ENCODE results near the gene ENTR1.
"Not testable (repeated sequence)": the region's sequence is repeated elsewhere in the genome, so short reads cannot be mapped to it uniquely, and the experiment has no call there.

Gene ENTR1

DNA sequence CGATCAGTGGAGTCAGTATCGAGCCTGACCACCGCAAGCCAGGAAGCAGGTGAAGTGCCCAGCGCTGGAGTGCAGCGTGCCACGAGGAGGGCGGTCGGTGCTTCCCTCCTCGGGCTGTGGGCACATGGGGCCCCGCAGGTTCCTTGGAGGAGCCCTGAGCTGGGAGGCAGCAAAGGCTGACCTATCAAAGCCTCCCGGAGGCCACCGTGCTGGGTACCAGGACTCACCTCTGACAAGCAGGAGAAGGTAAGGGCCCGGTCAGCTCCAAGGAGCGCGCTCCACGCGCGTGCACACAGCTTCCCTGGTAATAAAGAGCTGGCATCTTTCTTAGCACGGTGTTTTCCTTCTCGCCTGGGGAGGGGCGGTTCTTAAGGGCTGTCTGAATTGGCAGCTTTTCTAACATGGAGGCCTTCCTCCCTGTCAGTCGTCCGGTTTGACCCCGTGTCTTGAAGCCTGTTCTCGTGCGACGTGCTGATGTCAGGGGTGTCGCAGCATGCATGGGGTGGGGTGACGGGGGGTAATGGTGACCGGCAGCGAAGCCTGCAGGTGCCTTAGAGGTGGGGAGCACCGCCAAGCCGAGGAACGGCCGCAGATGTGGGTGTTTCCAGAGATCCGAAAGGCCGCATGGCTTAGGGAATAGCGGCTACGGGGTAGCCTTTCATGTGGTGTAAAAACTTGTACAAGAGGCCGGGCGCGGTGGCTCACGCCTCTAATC is 13.2 kb upstream of the ENTR1 start:
- in situ Hi-C loops (cut with MboI; ENCODE audit: low sequenced_read_pairs), result no loop called here

DNA sequence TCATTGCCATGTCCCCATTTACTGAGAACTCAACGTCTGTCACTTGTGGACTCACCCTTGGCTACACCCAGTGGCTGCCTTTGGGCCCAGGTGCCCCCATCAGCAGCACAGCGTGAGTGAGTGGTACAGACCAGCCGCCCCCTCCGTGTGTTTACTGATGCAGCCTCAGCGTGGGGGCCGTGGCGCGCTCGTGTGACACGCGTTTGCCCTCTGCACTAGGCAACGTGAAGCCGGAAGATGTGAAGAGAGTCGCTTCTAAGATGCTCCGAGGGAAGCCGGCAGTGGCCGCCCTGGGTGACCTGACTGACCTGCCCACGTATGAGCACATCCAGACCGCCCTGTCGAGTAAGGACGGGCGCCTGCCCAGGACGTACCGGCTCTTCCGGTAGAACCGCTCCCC is 12.5 kb upstream of the ENTR1 start:
- in situ Hi-C loops (cut with MboI; ENCODE audit: low sequenced_read_pairs), result no loop called here

DNA sequence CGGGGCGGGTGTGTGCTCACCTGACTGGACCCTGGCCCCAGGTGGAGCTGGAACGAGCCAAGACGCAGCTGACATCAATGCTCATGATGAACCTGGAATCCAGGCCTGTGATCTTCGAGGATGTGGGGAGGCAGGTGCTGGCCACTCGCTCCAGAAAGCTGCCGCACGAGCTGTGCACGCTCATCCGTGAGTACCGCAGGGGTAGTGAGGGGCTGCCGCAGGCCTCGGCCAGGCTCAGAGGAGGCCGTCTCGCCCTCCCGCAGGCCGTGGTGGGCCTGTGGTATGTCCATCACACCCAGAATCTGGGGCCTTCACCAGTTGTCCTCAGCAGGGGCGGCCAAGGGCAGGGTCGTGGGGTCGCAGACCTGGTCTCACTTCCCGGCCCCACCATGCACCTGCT is 11.4 kb upstream of the ENTR1 start:
- in situ Hi-C loops (cut with MboI; ENCODE audit: low sequenced_read_pairs), result no loop called here

DNA sequence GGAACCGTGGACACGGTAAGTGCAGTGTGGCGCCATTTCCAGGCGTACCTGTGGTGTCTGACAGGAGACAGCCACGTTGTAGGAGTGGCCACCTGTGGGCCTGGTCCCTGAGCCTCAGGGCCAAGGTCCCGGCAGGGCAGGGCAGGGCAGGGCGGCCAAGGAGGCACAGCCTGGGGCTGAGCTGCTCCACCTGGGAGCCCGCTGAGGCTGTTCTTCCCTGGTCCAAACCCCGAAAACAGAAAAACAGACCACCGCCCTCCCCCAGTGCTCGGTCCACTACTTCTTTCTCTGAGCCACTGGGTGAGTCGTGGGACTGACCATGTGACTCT is 8.6 kb upstream of the ENTR1 start:
- in situ Hi-C loops (cut with MboI; ENCODE audit: low sequenced_read_pairs), result no loop called here

DNA sequence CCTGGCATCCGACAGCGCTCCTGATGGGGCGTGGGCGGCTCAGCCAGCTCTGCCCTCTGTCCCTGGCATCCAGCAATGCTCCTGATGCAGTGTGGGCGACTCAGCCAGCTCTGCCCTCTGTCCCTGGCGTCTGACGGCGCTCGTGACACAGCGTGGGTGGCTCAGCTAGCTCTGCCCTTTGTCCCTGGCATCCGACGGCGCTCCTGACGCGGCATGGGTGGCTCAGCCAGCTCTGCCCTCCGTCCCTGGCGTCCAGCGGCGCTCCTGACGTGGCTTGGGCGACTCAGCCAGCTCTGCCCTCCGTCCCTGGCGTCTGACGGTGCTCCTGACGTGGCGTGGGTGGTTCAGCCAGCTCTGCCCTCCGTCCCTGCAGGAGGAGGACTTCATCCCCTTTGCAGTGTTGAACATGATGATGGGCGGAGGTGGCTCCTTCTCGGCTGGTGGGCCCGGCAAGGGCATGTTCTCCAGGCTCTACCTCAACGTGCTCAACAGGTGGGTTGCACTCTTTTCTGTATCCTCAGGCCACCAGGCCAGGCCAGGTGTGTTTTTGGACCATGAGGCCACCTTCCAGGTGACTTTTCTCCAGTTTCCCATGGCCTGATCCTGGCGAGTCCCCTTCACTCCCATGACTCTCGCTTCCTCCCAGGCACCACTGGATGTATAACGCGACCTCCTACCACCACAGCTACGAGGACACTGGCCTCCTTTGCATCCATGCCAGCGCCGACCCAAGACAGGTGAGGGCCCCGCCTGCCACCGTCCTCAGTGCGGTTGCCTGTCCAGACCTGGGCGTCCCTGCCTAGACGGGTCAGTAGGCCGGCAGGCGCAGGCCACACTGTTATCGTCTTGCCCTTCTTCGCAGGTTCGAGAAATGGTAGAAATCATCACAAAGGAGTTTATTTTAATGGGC is 8.0 kb upstream of the ENTR1 start:
- in situ Hi-C loops (cut with MboI; ENCODE audit: low sequenced_read_pairs), result no loop called here

DNA sequence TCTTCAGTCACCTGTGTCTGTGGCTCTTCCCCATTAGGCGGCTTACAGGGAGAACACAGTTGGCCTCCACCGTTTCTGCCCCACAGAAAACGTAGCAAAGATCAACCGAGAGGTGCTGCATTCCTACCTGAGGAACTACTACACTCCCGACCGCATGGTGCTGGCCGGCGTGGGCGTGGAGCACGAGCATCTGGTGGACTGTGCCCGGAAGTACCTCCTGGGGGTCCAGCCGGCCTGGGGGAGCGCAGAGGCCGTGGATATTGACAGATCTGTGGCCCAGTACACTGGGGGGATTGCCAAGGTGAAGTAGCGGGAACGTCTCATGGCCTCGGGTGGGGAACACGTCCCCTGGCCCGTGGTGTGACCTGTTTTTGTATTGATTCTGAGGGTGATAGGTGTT is 6.5 kb upstream of the ENTR1 start:
- in situ Hi-C loops (cut with MboI; ENCODE audit: low sequenced_read_pairs), result no loop called here

DNA sequence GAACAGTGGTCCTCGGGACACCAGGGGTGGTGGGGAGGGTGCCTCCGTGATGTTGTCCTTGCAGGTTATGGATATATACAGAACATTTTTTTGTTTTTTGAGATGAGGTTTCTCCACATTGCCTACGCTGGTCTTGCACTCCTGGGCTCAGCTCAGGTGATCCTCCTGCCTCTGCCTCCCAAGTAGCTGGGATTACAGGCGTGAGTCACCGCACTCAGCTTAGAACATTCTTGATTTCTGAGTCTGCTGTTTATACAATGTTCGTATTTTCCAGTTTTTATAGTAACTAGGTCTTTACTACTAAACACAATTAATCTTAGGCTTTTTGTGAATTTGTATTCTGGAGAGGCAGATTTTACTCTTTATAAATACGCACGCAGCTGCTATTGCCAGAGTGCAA is 6.0 kb upstream of the ENTR1 start:
- in situ Hi-C loops (cut with MboI; ENCODE audit: low sequenced_read_pairs), result no loop called here

DNA sequence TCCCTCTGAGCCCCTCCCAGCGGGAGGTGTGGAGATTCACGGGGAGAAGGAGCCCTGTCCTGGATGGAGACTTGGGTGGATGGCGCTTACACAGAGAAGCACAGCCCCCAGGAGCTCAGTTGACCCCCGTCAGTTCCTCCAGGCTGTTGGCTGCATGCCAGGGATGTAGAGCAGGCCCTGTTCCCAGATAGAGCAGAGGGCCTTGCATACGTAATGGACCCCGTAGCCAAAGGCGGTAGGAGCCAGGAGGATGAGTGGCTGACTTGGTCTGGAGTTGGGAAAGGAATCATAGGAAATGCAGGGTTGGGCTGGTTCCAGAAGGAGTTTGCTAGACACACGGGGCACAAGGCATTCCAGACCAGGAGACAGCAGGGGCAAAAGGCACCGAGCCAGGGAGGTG is 2.5 kb upstream of the ENTR1 start:
- in situ Hi-C loops (cut with MboI; ENCODE audit: low sequenced_read_pairs), result no loop called here

DNA sequence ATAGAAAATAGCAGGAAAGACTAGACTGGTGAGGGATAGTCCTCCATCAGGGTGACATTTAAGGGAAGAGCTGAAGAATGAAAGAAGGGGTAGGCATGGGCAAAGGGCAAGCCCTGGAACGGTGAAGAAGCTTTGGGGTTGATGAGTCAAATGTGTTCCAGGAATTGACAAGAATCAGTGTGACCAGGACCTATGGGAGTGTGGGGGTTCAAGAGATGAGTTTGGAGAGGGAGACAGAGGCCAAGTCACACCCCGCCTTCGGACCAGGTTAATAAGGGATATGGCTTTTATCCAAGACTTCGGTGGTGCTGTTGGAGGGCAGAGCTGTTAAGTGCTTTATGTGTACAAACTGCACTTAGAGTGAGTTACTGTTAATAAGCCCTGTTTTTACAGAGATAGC is 964 bp upstream of the ENTR1 start:
- in situ Hi-C loops (cut with MboI; ENCODE audit: low sequenced_read_pairs), result no loop called here

DNA sequence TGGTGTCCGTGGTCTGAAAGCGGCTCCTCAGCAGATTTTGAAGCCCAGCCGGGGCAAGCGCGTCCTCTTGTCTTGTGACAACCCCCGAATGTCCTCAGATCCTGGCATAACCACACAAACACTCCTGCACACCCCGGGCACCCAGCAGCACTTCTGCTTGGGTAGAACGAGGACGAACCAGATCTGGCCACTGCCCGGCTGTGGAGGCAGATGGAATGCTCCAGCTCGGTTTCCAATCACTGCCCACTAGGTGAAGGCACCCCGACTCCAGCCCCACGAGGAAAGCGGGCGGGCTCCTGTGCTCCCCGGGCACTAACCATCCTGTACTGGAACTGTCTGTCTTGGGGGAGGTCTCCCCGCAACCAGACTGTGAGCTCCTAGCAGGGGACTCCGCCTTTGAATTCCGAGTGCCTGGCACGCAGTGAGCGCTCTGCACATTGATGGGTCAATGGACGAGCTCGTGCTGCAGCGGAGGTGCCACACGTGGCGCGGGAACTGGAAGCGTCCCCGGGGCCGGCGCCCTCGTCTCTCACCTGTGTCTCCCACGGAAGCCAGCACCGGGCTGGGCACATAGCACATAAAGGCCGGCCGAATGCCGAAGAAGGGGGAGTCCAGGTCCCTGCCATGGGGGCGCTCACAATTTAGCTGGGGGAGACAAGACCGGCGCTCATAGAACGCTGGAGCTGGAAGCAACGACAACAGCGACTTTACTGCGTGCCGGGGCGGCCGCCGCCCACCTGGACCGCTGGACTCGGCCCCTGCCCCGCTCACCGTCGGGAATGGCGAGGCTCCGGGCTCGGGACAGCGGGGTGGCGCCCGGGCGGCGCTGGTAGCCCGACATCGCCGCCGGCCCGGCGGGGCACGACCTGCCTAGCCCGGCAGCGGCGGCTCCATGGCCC is 608 bp downstream of the ENTR1 start:
- in situ Hi-C loops (cut with MboI; ENCODE audit: low sequenced_read_pairs), result no loop called here

DNA sequence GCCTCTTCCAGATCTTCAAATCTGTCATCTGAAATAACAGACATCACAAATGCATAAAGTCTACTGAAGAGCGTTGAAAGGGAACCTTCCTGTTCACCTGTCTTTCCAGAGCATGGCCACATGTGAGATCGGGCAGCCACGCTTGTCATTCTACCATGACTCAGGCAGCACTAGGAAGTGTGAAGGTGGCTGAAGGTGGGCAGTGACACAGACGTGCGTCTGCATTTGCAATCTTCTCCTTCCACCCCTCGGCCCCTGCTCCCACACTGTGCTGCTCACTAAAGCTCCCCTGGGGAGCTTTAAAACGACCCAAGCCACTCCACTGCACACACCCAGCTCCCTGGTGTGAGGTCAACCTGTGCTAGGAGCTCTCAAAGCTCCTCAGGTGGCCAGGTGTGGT is 2.5 kb downstream of the ENTR1 start:
- in situ Hi-C loops (cut with MboI; ENCODE audit: low sequenced_read_pairs), result no loop called here

DNA sequence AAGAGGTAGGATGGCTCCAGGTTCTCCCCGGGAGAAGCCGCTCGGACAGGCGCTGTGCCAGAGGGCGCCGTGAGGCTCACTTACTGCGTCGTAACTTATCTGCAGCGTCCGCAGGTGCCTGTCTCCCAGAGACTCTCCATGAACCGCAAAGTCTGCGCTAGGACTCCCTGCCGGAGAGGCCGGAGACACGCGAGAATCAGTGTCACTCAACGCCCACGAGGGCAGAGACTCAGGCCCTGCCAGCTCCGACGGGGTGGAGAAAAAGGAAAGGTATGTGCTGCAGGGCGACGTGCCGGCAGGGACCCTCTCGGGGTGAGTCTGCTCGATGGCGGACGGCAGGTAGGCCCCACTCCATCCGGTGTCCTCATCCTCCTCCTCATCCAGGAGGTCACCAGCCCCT is 3.4 kb downstream of the ENTR1 start:
- in situ Hi-C loops (cut with MboI; ENCODE audit: low sequenced_read_pairs), result not testable (repeated sequence)

DNA sequence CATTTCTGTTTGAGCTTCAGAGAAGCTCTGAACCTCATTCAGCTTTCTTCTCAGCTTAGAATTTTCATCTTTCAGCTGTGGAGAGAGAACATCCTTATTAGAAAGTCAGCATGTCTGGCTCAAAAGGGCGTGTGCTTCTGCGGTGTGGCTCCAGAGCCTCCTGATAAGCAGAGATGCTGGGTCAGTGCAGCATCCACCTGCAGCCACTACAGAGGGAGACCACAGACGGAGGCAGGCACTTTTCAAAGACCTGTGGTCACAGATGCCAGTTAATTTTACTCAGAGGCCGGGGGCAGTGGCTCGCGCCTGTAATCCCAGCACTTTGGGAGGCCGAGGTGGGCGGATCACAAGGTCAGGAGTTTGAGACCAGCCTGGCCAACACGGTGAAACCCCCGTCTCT is 4.5 kb downstream of the ENTR1 start:
- in situ Hi-C loops (cut with MboI; ENCODE audit: low sequenced_read_pairs), result not testable (repeated sequence)

DNA sequence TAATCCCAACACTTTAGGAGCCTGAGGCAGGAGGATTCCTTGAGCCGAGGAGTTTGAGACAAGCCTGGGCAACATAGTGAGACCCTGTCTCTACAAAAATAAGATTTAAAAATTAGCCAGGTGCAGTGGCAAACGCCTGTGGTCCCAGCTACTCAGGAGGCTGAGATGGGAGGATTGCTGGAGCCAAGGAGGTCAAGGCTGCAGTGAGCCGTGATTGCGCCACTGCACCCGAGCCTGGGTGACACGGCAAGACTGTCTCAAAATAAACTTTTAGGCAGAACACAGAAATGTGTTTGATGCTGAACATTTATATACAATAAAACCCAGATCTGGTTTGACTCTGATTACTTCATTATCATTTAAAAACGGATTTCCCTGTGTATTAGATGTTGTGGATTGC is 4.9 kb downstream of the ENTR1 start:
- in situ Hi-C loops (cut with MboI; ENCODE audit: low sequenced_read_pairs), result no loop called here

DNA sequence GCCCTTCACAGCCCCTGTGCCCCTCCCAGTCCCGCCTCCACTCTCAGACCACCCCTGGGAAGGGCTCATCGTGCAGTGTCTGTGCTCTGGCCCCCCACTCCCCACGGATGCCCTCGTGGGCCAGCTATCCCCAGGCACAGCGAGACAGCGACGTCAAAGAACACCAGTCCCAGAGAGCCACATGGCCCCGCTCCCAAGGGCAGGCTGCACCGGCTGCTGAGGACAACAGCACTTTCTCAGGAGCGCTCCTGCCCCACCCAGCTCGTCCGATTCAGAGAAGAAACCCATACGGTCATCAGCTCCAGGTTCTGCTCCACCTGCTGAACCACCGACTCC is 5.6 kb downstream of the ENTR1 start:
- in situ Hi-C loops (cut with MboI; ENCODE audit: low sequenced_read_pairs), result no loop called here

DNA sequence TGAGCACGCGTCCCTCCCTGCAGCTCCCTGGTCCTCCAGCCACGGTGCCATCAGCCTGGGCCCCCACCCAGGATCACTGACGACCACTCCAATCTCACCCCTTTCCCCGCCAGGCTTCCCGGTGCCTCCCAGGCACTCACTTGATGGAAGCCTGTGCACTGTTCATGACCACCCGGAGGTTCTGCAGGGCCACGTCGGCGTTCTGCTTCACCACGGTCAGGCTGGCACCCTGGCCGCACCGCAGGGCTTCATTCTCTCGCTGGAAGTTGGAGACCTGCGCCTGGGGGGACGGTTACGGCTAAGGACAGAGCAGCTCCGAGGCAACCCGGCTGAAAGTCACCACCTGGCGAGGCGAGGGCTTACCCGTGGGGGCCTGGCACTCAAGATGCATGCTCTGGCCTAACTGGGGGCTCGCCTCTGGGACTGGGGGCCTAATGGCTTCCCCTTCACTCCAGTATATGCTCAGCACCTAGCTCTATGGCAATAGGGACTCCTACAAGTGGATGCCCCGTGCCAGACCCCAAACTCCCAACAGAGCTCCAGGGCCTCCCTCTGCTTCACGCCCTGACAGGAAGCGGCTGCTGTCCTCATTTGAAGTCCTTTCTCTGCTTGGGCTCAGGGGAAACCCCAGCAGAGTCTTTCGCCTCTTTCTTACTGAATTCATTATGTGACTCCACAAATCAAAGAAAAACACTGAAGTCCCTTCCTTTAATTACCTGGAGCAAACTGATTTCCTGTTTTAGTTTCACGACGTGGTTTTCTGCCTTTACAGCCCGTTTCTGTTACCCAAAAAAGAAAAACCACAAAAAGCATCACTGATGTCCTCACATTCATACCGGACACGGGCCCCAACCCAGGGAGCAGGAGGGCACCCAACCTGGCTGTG is 6.3 kb downstream of the ENTR1 start:
- in situ Hi-C loops (cut with MboI; ENCODE audit: low sequenced_read_pairs), result no loop called here

DNA sequence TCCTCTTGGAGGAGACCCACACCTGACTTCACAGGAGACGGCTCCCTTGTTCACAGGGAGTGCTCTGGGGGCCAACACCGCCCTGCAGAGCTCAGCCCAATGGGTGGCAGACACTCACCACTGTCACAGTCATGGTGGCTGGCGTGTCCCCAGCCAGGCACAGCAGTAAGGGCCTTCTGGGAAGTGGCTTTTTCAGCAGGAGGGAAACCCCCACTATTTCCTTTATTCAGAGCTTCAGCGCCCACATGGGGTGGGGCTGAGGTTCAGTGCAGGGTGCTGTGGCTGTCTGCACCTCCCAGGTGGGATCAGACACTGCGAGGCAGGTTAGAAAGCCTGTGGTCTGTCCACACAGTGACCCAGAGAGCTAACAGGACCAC is 6.9 kb downstream of the ENTR1 start:
- in situ Hi-C loops (cut with MboI; ENCODE audit: low sequenced_read_pairs), result no loop called here

DNA sequence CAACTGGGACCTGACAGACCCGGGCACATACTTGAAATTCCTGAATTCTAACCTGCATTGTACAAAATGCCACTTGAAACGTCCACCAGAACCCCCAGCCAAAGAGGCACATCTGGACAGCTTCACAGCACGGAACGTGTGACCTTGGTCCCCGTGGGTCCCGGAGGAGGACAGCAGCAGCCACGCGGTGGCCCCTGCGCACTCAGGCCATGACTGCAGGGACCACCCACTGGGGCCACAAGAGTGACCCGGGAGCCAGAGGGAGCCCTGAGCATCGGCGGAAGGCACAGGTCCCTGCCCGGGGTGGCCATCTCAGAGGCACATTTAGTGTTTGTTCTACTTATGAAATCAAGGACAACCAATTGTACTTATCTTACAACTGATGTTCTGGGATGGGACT is 8.3 kb downstream of the ENTR1 start:
- in situ Hi-C loops (cut with MboI; ENCODE audit: low sequenced_read_pairs), result no loop called here

DNA sequence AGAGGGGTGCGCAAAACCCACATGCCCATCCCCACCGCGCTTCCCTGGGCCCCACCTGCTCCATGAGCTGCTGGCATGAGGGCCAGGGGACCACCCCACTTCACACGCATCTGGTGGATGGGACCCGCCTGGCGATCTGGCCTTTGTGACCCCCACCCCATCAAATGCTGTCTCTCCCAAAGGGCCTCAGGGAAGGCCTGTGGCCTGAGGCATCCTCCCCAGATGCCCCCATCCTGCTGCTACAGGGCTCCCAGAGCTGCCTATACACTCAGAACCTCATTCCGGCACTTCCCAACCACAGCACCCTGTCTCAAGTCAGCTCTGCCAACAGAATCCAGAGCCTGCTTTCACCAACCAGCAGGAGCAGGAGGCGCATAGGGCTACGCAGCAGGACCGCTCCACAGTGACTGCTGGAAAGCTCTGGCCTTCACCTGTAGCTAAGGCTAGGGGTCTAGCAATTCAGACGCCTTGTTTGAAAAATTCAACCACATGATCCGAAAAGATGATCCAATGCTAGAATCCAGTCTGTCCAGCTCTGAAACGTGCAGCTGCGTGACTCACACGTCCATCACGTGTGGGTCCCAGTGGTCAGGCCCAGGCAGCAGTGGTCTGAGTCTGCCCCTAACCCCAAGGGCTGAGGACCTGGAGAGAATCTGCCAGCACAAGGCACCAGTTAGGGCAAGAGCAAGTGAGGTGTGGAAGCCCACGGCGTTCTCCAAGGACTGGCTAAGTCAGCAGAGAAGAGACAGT is 9.1 kb downstream of the ENTR1 start:
- in situ Hi-C loops (cut with MboI; ENCODE audit: low sequenced_read_pairs), result no loop called here

Measured in HL-60/S4 treated with retinoic acid at 250 ng/mL for 4 days and 3 days (cell line).